CD8-positive, alpha-beta memory T cell (primary cell): ENCODE measurements around the gene AGK. TPM values are rescaled to one million over a fixed set of nuclear protein-coding genes. Genes with fewer than 3 reads are reported as not detected.
A peak's percentile ranks its signal among the peaks of the same experiment; 100 is the strongest.

Source experiments
- CTCF ChIA-PET: fragments of 350-600 bp; sonication (Branson Sonifier 250); formaldehyde crosslinking; loops from one replicate; lab custom pipeline; 2021; ENCODE audit warnings: antibody characterized with exemption; lab: Charles Lee
- POLR2A ChIA-PET: fragments of 350-600 bp; sonication (Branson Sonifier 250); formaldehyde crosslinking; loops from one replicate; lab custom pipeline; 2021; ENCODE audit warnings: antibody characterized with exemption; lab: Charles Lee
- DNase-seq, 5 donors: peaks; one replicate each; pipeline versions ENCODE4 v3.0.0 to v3.0.0-alpha.2; 2020 to 2022; ENCODE audit warnings: mixed read lengths in 1 of 5
- H3K27ac ChIP-seq: one replicate; pipeline ENCODE4 v1.7.0; 2013; ENCODE audit warnings: low read depth, mild to moderate bottlenecking, low read length, moderate library complexity
- H3K27me3 ChIP-seq: 2 replicates; pipeline ENCODE4 v1.7.0; 2013; ENCODE audit warnings: low read length, mild to moderate bottlenecking; ENCODE audit not compliant: insufficient read depth, poor library complexity, severe bottlenecking
- H3K36me3 ChIP-seq: 2 replicates; pipeline ENCODE4 v1.7.0; 2013; ENCODE audit warnings: mild to moderate bottlenecking, low read length, moderate library complexity; ENCODE audit not compliant: insufficient read depth
- H3K4me1 ChIP-seq: 2 replicates; pipeline ENCODE4 v1.7.0; 2013; ENCODE audit warnings: mild to moderate bottlenecking, low read length, moderate library complexity; ENCODE audit not compliant: insufficient read depth
- H3K4me3 ChIP-seq: 2 replicates; pipeline ENCODE4 v1.7.0; 2013; ENCODE audit warnings: mild to moderate bottlenecking, low read length
- H3K9me3 ChIP-seq: 2 replicates; pipeline ENCODE4 v1.7.0; 2013; ENCODE audit warnings: mild to moderate bottlenecking, low read length
- H3K27ac Mint-ChIP-seq, 8 donors: one replicate each; pipeline ENCODE4 v1.8.0; 2020 to 2021; ENCODE audit warnings: mixed read lengths in 8 of 8, mild to moderate bottlenecking in 6 of 8, inconsistent platforms in 3 of 8, moderate library complexity in 3 of 8
- H3K27me3 Mint-ChIP-seq, 2 donors: one replicate each; pipeline ENCODE4 v1.8.0; 2020 to 2021; ENCODE audit warnings: mixed read lengths in 2 of 2, mild to moderate bottlenecking in 1 of 2, moderate library complexity in 1 of 2
- H3K36me3 Mint-ChIP-seq, 3 donors: one replicate each; pipeline ENCODE4 v1.8.0; 2020 to 2021; ENCODE audit warnings: mixed read lengths in 3 of 3, inconsistent platforms in 1 of 3, mild to moderate bottlenecking in 1 of 3
- H3K4me1 Mint-ChIP-seq, 3 donors: one replicate each; pipeline ENCODE4 v1.8.0; 2020 to 2021; ENCODE audit warnings: mixed read lengths in 3 of 3, inconsistent platforms in 1 of 3, mild to moderate bottlenecking in 1 of 3
- H3K4me3 Mint-ChIP-seq, 7 donors: one replicate each; pipeline ENCODE4 v1.8.0; 2020 to 2021; ENCODE audit warnings: mixed read lengths in 7 of 7, mild to moderate bottlenecking in 6 of 7, moderate library complexity in 4 of 7, inconsistent platforms in 2 of 7
- H3K9me3 Mint-ChIP-seq, 5 donors: one replicate each; pipeline ENCODE4 v1.8.0; 2020 to 2022; ENCODE audit warnings: mixed read lengths in 5 of 5, mild to moderate bottlenecking in 3 of 5, moderate library complexity in 2 of 5, inconsistent platforms in 1 of 5
- polyA plus RNA-seq: library from polyadenylated mRNA; unstranded; fragments of 300-500 nt; fragmentation: Illumina TruSeq; gene quantifications from one replicate; pipeline ENCODE4 v1.2.3, GENCODE V29; 2021
- total RNA-seq, 2 experiments: library from RNA; stranded (reverse); gene quantifications; one replicate each; pipeline ENCODE4 v1.2.3, GENCODE V29; 2021

Gene AGK
- total and polyA plus RNA-seq, 3 experiments from 2014 or later = 42.8 to 94.3 (median 88.5) TPM

- Histone ChIP-seq H3K4me3 (no peak overlapping the region), H3K9me3 (no peaks in the 10 kb centered on the region), H3K27ac (no peak overlapping the region), H3K27me3 (no peaks in the 10 kb centered on the region), H3K36me3 (peaks cover 17% of the 10 kb centered on the region), H3K4me1 (no peaks in the 10 kb centered on the region)
- no peak overlapping the region for H3K27ac Mint-ChIP-seq
- H3K9me3 Mint-ChIP-seq = no peaks in the 10 kb centered on the region
- no peak for DNase-seq
- CTCF ChIA-PET = no interaction called here
- peaks cover 14 to 37% (median 36%) of the 10 kb centered on the region in 3 donors for H3K4me1 Mint-ChIP-seq
- POLR2A ChIA-PET = no interaction called here
- peaks cover 27 to 85% (median 40%) of the 10 kb centered on the region in 3 donors for H3K36me3 Mint-ChIP-seq
- H3K4me3 Mint-ChIP-seq = no peak overlapping the region
- H3K27me3 Mint-ChIP-seq = no peaks in the 10 kb centered on the region
These were observed 16.2 kb downstream of the AGK start for GRCh38 chr7:141567432-141567831.

GRCh38 chr7:141568227-141568626 lies 17.0 kb downstream of the AGK start:
- CTCF ChIA-PET = no interaction called here
- Mint-ChIP-seq H3K4me3 (no peak overlapping the region), H3K9me3 (no peaks in the 10 kb centered on the region), H3K4me1 (peaks cover 13 to 33% (median 32%) of the 10 kb centered on the region in 3 donors), H3K27me3 (no peaks in the 10 kb centered on the region), H3K36me3 (peaks cover 30 to 83% (median 39%) of the 10 kb centered on the region in 3 donors), H3K27ac (no peak overlapping the region)
- H3K36me3 ChIP-seq = peaks cover 17% of the 10 kb centered on the region
- POLR2A ChIA-PET = no interaction called here
- DNase-seq = no peak
- no peak overlapping the region for H3K4me3 ChIP-seq
- no peak overlapping the region for H3K27ac ChIP-seq
- H3K9me3 ChIP-seq = no peaks in the 10 kb centered on the region
- no peaks in the 10 kb centered on the region for H3K27me3 ChIP-seq
- H3K4me1 ChIP-seq = no peaks in the 10 kb centered on the region

GRCh38 chr7:141571059-141571458 lies 19.8 kb downstream of the AGK start:
- peaks cover 35 to 81% (median 45%) of the 10 kb centered on the region in 3 donors for H3K36me3 Mint-ChIP-seq
- Histone ChIP-seq H3K9me3 (peaks cover 5% of the 10 kb centered on the region), H3K27ac (no peak overlapping the region), H3K4me1 (no peaks in the 10 kb centered on the region), H3K36me3 (peaks cover 12% of the 10 kb centered on the region), H3K27me3 (no peaks in the 10 kb centered on the region), H3K4me3 (no peak overlapping the region)
- CTCF ChIA-PET = no interaction called here
- POLR2A ChIA-PET = no interaction called here
- DNase-seq = no peak
- H3K4me3 Mint-ChIP-seq = no peak overlapping the region
- H3K4me1 Mint-ChIP-seq = peaks cover 3 to 15% (median 14%) of the 10 kb centered on the region in 3 donors
- no peaks in the 10 kb centered on the region for H3K27me3 Mint-ChIP-seq
- H3K9me3 Mint-ChIP-seq = peaks cover 14 to 21% (median 15%) of the 10 kb centered on the region in 5 donors
- H3K27ac Mint-ChIP-seq = no peak overlapping the region

- Mint-ChIP-seq H3K4me1 (peaks cover 2 to 8% (median 8%) of the 10 kb centered on the region in 3 donors), H3K27ac (no peak overlapping the region), H3K9me3 (peaks cover 18 to 26% (median 20%) of the 10 kb centered on the region in 5 donors), H3K36me3 (peaks cover 32 to 78% (median 45%) of the 10 kb centered on the region in 3 donors), H3K27me3 (no peaks in the 10 kb centered on the region), H3K4me3 (no peak overlapping the region)
- Histone ChIP-seq H3K4me3 (no peak overlapping the region), H3K27ac (no peak overlapping the region), H3K36me3 (peaks cover 4% of the 10 kb centered on the region), H3K9me3 (peaks cover 9% of the 10 kb centered on the region), H3K4me1 (no peaks in the 10 kb centered on the region), H3K27me3 (no peaks in the 10 kb centered on the region)
- ChIA-PET CTCF (no interaction called here), POLR2A (no interaction called here)
- DNase-seq = no peak
These were observed 21.0 kb downstream of the AGK start for GRCh38 chr7:141572175-141572574.

- peaks cover 4% of the 10 kb centered on the region for H3K36me3 ChIP-seq
- Mint-ChIP-seq H3K27me3 (no peaks in the 10 kb centered on the region), H3K27ac (no peak overlapping the region), H3K4me1 (peaks cover 2 to 8% (median 7%) of the 10 kb centered on the region in 3 donors), H3K4me3 (no peak overlapping the region), H3K36me3 (peaks cover 32 to 72% (median 39%) of the 10 kb centered on the region in 3 donors), H3K9me3 (peaks cover 18 to 28% (median 24%) of the 10 kb centered on the region in 5 donors)
- no peaks in the 10 kb centered on the region for H3K4me1 ChIP-seq
- no peaks in the 10 kb centered on the region for H3K27me3 ChIP-seq
- POLR2A ChIA-PET = no interaction called here
- no peak overlapping the region for H3K27ac ChIP-seq
- H3K9me3 ChIP-seq = peaks cover 9% of the 10 kb centered on the region
- H3K4me3 ChIP-seq = no peak overlapping the region
- CTCF ChIA-PET = no interaction called here
- DNase-seq = no peak
These were observed 22.3 kb downstream of the AGK start for GRCh38 chr7:141573511-141573910.

GRCh38 chr7:141575164-141575563 lies 24.0 kb downstream of the AGK start:
- CTCF ChIA-PET = no interaction called here

GRCh38 chr7:141575654-141576448 lies 24.6 kb downstream of the AGK start:
- peaks cover 30 to 58% (median 39%) of the 10 kb centered on the region in 3 donors for H3K36me3 Mint-ChIP-seq
- H3K4me1 Mint-ChIP-seq = peaks cover 2 to 8% (median 7%) of the 10 kb centered on the region in 3 donors
- H3K4me3 ChIP-seq = no peak overlapping the region
- CTCF ChIA-PET = no interaction called here
- H3K36me3 ChIP-seq = no peaks in the 10 kb centered on the region
- H3K9me3 ChIP-seq = peaks cover 9% of the 10 kb centered on the region
- H3K27ac ChIP-seq = no peak overlapping the region
- no peaks in the 10 kb centered on the region for H3K27me3 Mint-ChIP-seq
- H3K4me1 ChIP-seq = no peaks in the 10 kb centered on the region
- no peaks in the 10 kb centered on the region for H3K27me3 ChIP-seq
- DNase-seq = no peak
- no peak overlapping the region for H3K27ac Mint-ChIP-seq
- H3K9me3 Mint-ChIP-seq = peaks cover 18 to 28% (median 24%) of the 10 kb centered on the region in 5 donors
- POLR2A ChIA-PET = no interaction called here
- H3K4me3 Mint-ChIP-seq = no peak overlapping the region

More at GRCh38 chr7:141575164-141575563, 24.0 kb downstream of the AGK start:
- DNase-seq = no peak
- no peaks in the 10 kb centered on the region for H3K27me3 ChIP-seq
- no peak overlapping the region for H3K27ac ChIP-seq
- H3K4me1 ChIP-seq = no peaks in the 10 kb centered on the region
- peaks cover 2 to 8% (median 7%) of the 10 kb centered on the region in 3 donors for H3K4me1 Mint-ChIP-seq
- H3K27ac Mint-ChIP-seq = no peak overlapping the region
- H3K9me3 Mint-ChIP-seq = peaks cover 18 to 28% (median 24%) of the 10 kb centered on the region in 5 donors
- POLR2A ChIA-PET = no interaction called here
- peaks cover 30 to 62% (median 39%) of the 10 kb centered on the region in 3 donors for H3K36me3 Mint-ChIP-seq
- no peaks in the 10 kb centered on the region for H3K27me3 Mint-ChIP-seq
- H3K4me3 Mint-ChIP-seq = peak overlapping the region in 1 of 7 donors; percentile 25
- peaks cover 9% of the 10 kb centered on the region for H3K9me3 ChIP-seq
- H3K4me3 ChIP-seq = no peak overlapping the region
- no peaks in the 10 kb centered on the region for H3K36me3 ChIP-seq

GRCh38 chr7:141577043-141577839 lies 26.0 kb downstream of the AGK start:
- CTCF ChIA-PET = no interaction called here
- Mint-ChIP-seq H3K27me3 (no peaks in the 10 kb centered on the region), H3K27ac (no peak overlapping the region), H3K9me3 (peaks cover 18 to 28% (median 24%) of the 10 kb centered on the region in 5 donors), H3K4me3 (no peak overlapping the region), H3K36me3 (peaks cover 26 to 47% (median 39%) of the 10 kb centered on the region in 3 donors), H3K4me1 (peaks cover 0 to 7% (median 7%) of the 10 kb centered on the region in 3 donors)
- no peaks in the 10 kb centered on the region for H3K4me1 ChIP-seq
- no peaks in the 10 kb centered on the region for H3K27me3 ChIP-seq
- H3K9me3 ChIP-seq = peaks cover 9% of the 10 kb centered on the region
- POLR2A ChIA-PET = no interaction called here
- H3K27ac ChIP-seq = no peak overlapping the region
- H3K36me3 ChIP-seq = no peaks in the 10 kb centered on the region
- no peak for DNase-seq
- no peak overlapping the region for H3K4me3 ChIP-seq
